WI38 (cell line): ENCODE data around the gene SUGT1.

Experiments used
- H3K4me3 ChIP-seq: 2 replicates; pipeline ENCODE4 v1.5.1; 2011; ENCODE audit warnings: low read depth, mild to moderate bottlenecking, control low read depth, low read length
- CTCF ChIP-seq: IDR thresholded peaks from 2 replicates; pipeline ENCODE4 v1.5.1; 2012; ENCODE audit warnings: low read depth, mild to moderate bottlenecking, control low read depth, low read length

Gene SUGT1

GRCh38 chr13:52638666-52639328 is 13.8 kb upstream of the SUGT1 start:
- no peak for TF ChIP-seq CTCF
- H3K4me3 ChIP-seq = no peak overlapping the region

- no peak for TF ChIP-seq CTCF
- no peak within 1 kb of the TSS for H3K4me3 ChIP-seq
Observed at GRCh38 chr13:52642131-52642530, 10.5 kb upstream of the SUGT1 start, which contains the start of gene HNRNPA1L2. TSS of gene HNRNPA1L2 (plus strand) at chr13:52642431. CDS start at chr13:52642493, 62 bp downstream.

GRCh38 chr13:52644108-52644507 is 8.5 kb upstream of the SUGT1 start:
- H3K4me3 ChIP-seq = no peak overlapping the region
- TF ChIP-seq CTCF = no peak

GRCh38 chr13:52646967-52647366 is 5.7 kb upstream of the SUGT1 start:
- no peak overlapping the region for H3K4me3 ChIP-seq
- no peak for TF ChIP-seq CTCF

GRCh38 chr13:52650731-52651130 is 1.9 kb upstream of the SUGT1 start:
- peak overlapping the region; percentile 96 for H3K4me3 ChIP-seq
- no peak for TF ChIP-seq CTCF

- TF ChIP-seq CTCF = no peak
Observed at GRCh38 chr13:52651897-52652195, 790 bp upstream of the SUGT1 start.

GRCh38 chr13:52652980-52653303 is 306 bp downstream of the SUGT1 start:
- no peak for TF ChIP-seq CTCF
- peak overlapping the region; percentile 96 for H3K4me3 ChIP-seq

More at GRCh38 chr13:52651897-52652195, 790 bp upstream of the SUGT1 start:
- peak overlapping the region; percentile 96 for H3K4me3 ChIP-seq
